K562 (cell line): ENCODE measurements around the gene TUT1. TPM values are rescaled to one million over a fixed set of nuclear protein-coding genes. Genes with fewer than 3 reads are reported as not detected.

Source experiments
- CEBPB ChIP-seq: fragments of 450-650 bp; IDR thresholded peaks from 2 replicates; pipeline ENCODE4 v1.6.1; 2016; ENCODE audit warnings: missing genetic modification characterization, missing compliant biosample characterization
- CXXC5 ChIP-seq: fragments of 250-450 bp; sonication (Bioruptor Pico); IDR thresholded peaks from 2 replicates; pipeline ENCODE4 v1.8.0; 2022; ENCODE audit warnings: inconsistent platforms, mild to moderate bottlenecking, moderate library complexity
- ESRRB ChIP-seq: fragments of 250-450 bp; sonication (Bioruptor Pico); IDR thresholded peaks from 2 replicates; pipeline ENCODE4 v1.5.0; 2020; ENCODE audit warnings: mild to moderate bottlenecking, moderate library complexity, borderline replicate concordance
- KAT7 ChIP-seq: sonication (generic); formaldehyde crosslinking; IDR thresholded peaks from 2 replicates; pipeline ENCODE4 v1.8.0; 2022; ENCODE audit warnings: missing genetic modification reagents, mild to moderate bottlenecking, borderline replicate concordance
- KLF13 ChIP-seq: fragments of 450-650 bp; IDR thresholded peaks from 2 replicates; pipeline ENCODE4 v1.6.1; 2016; ENCODE audit warnings: missing genetic modification characterization, low read depth, mild to moderate bottlenecking, missing compliant biosample characterization, moderate library complexity, borderline replicate concordance
- LCOR ChIP-seq: sonication (generic); formaldehyde crosslinking; IDR thresholded peaks from 2 replicates; pipeline ENCODE4 v1.8.0; 2022; ENCODE audit warnings: mild to moderate bottlenecking, missing genetic modification reagents
- MEIS2 ChIP-seq: fragments of 450-650 bp; IDR thresholded peaks from 2 replicates; pipeline ENCODE4 v1.6.1; 2014; ENCODE audit warnings: mild to moderate bottlenecking; ENCODE audit not compliant: partially characterized antibody
- MTA1 ChIP-seq: fragments of 450-650 bp; IDR thresholded peaks from 2 replicates; pipeline ENCODE4 v1.6.1; 2017; ENCODE audit warnings: borderline replicate concordance
- NR1H2 ChIP-seq: sonication (generic); formaldehyde crosslinking; IDR thresholded peaks from 2 replicates; pipeline ENCODE4 v1.4.0; 2020; ENCODE audit warnings: mild to moderate bottlenecking, missing genetic modification reagents
- SP1 ChIP-seq: sonication (generic); formaldehyde crosslinking; IDR thresholded peaks from 2 replicates; pipeline ENCODE4 v1.8.1; 2022; ENCODE audit warnings: mild to moderate bottlenecking, missing genetic modification reagents
- STAT5A ChIP-seq: IDR thresholded peaks from 2 replicates; pipeline ENCODE4 v1.6.1; 2012; ENCODE audit warnings: low read length, inconsistent platforms, borderline replicate concordance
- TCF7L2 ChIP-seq: fragments of 150-350 bp; IDR thresholded peaks from 2 replicates; pipeline ENCODE4 v1.6.1; 2016; ENCODE audit warnings: low read depth, mild to moderate bottlenecking, low read length, moderate library complexity
- polyA plus RNA-seq, 8 experiments: library from polyadenylated mRNA; depleted of rRNA in 4 of 8; stranded (reverse) in 5 of 8; unstranded in 3 of 8; fragments of >200 nt; fragmentation: Nextera tagmentation in 2 of 8; fragmentation: Illumina TruSeq in 1 of 8; extraction: Ambion mirVana in 2 of 8; extraction: Trizol in 1 of 8; gene quantifications; 2 replicates each; pipeline versions ENCODE4 v1.2.1 to v1.2.3, GENCODE V29; 2011 to 2014; ENCODE audit warnings: inconsistent platforms in 1 of 8, missing spikeins in 1 of 8
- total RNA-seq, 7 experiments: library from RNA; depleted of rRNA in 6 of 7; stranded (reverse); fragments of >200 nt in 6 of 7; fragmentation: Illumina TruSeq in 2 of 7; extraction: Trizol in 2 of 7; gene quantifications; 2 replicates each; pipeline versions ENCODE4 v1.2.1 to v1.2.3, GENCODE V29; 2011 to 2021; ENCODE audit warnings: low replicate concordance in 1 of 7
- TF ChIP-seq, protein P1 (sequence below): fragments of 250-450 bp; sonication (Bioruptor Pico); IDR thresholded peaks from 2 replicates; pipeline ENCODE4 v1.4.0; 2020
- TF ChIP-seq, protein P2 (sequence below): sonication (generic); formaldehyde crosslinking; IDR thresholded peaks from 2 replicates; pipeline ENCODE4 v1.9.0; 2022; ENCODE audit warnings: mild to moderate bottlenecking, missing genetic modification reagents
- TF ChIP-seq, protein P3 (sequence below): fragments of 450-650 bp; IDR thresholded peaks from 2 replicates; pipeline ENCODE4 v1.6.1; 2017; ENCODE audit warnings: antibody characterized with exemption, mild to moderate bottlenecking

Gene TUT1
- total and polyA plus RNA-seq, 9 of the 15 experiments (the other 6 are each of a cell fraction or from before 2014, with no cell fraction given) = 0.66 to 44.3 (median 15.7) TPM

DNA sequence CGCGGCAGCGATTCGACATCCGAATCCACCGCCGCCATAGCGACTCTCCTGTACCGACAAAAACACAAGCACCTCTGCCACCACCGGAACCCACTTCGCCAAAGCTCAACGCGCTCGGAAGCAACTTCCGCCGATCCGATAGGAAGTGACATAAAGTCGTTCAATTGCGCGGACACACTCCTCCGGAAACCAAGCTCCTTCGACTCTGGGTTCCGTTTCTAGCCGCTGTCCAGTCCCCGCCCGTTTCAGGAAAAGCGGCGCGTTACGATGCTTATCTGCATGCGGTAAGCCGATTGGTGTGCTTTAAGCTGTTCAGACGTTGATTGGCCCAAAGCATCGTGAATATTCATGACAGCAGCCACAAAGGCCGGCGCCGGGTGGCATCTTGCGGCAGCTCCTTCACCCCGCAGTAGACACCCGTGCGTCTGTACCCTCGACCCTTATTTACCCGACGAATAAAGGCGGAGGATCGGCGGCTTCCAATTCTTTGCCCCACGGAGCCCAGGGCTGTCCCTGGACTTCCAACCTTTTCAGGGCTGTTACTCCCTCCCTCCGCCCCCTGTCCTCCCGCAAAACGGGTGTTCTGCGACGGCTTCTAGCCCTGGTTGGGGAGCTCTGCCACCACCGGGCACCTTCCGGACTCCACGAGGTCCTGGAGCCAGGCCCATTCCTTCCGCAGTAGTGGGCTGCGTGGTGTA is at the start of gene TUT1 (continued):
- TF ChIP-seq, protein P1, sequence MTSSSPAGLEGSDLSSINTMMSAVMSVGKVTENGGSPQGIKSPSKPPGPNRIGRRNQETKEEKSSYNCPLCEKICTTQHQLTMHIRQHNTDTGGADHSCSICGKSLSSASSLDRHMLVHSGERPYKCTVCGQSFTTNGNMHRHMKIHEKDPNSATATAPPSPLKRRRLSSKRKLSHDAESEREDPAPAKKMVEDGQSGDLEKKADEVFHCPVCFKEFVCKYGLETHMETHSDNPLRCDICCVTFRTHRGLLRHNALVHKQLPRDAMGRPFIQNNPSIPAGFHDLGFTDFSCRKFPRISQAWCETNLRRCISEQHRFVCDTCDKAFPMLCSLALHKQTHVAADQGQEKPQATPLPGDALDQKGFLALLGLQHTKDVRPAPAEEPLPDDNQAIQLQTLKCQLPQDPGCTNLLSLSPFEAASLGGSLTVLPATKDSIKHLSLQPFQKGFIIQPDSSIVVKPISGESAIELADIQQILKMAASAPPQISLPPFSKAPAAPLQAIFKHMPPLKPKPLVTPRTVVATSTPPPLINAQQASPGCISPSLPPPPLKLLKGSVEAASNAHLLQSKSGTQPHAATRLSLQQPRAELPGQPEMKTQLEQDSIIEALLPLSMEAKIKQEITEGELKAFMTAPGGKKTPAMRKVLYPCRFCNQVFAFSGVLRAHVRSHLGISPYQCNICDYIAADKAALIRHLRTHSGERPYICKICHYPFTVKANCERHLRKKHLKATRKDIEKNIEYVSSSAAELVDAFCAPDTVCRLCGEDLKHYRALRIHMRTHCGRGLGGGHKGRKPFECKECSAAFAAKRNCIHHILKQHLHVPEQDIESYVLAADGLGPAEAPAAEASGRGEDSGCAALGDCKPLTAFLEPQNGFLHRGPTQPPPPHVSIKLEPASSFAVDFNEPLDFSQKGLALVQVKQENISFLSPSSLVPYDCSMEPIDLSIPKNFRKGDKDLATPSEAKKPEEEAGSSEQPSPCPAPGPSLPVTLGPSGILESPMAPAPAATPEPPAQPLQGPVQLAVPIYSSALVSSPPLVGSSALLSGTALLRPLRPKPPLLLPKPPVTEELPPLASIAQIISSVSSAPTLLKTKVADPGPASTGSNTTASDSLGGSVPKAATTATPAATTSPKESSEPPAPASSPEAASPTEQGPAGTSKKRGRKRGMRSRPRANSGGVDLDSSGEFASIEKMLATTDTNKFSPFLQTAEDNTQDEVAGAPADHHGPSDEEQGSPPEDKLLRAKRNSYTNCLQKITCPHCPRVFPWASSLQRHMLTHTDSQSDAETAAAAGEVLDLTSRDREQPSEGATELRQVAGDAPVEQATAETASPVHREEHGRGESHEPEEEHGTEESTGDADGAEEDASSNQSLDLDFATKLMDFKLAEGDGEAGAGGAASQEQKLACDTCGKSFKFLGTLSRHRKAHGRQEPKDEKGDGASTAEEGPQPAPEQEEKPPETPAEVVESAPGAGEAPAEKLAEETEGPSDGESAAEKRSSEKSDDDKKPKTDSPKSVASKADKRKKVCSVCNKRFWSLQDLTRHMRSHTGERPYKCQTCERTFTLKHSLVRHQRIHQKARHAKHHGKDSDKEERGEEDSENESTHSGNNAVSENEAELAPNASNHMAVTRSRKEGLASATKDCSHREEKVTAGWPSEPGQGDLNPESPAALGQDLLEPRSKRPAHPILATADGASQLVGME = peak; percentile 12; the same call in 1 of the 2 replicates
- TF ChIP-seq SP1 (CRISPR knock-in tag) = peak; percentile 99
- no peak for TF ChIP-seq NR1H2 (CRISPR knock-in tag)
- TF ChIP-seq, protein P2, sequence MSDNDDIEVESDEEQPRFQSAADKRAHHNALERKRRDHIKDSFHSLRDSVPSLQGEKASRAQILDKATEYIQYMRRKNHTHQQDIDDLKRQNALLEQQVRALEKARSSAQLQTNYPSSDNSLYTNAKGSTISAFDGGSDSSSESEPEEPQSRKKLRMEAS (CRISPR knock-in tag) = peak; percentile 86
- peak; percentile 85; the same call in 1 of the 2 replicates for TF ChIP-seq KLF13 (tag)
- TF ChIP-seq TCF7L2 = 0 out of 2 replicates have a peak, but pooled peaks have one; percentile 33
- TF ChIP-seq MEIS2 = peak; percentile 66
- peak; percentile 29; the same call in 1 of the 2 replicates for TF ChIP-seq LCOR (CRISPR knock-in tag)
- no peak for TF ChIP-seq CEBPB (tag)
- TF ChIP-seq ESRRB (CRISPR knock-in tag) = no peak
- peak; percentile 68; the same call in 1 of the 2 replicates for TF ChIP-seq MTA1
- peak; percentile 69; the same call in 1 of the 2 replicates for TF ChIP-seq STAT5A
- TF ChIP-seq, protein P3, sequence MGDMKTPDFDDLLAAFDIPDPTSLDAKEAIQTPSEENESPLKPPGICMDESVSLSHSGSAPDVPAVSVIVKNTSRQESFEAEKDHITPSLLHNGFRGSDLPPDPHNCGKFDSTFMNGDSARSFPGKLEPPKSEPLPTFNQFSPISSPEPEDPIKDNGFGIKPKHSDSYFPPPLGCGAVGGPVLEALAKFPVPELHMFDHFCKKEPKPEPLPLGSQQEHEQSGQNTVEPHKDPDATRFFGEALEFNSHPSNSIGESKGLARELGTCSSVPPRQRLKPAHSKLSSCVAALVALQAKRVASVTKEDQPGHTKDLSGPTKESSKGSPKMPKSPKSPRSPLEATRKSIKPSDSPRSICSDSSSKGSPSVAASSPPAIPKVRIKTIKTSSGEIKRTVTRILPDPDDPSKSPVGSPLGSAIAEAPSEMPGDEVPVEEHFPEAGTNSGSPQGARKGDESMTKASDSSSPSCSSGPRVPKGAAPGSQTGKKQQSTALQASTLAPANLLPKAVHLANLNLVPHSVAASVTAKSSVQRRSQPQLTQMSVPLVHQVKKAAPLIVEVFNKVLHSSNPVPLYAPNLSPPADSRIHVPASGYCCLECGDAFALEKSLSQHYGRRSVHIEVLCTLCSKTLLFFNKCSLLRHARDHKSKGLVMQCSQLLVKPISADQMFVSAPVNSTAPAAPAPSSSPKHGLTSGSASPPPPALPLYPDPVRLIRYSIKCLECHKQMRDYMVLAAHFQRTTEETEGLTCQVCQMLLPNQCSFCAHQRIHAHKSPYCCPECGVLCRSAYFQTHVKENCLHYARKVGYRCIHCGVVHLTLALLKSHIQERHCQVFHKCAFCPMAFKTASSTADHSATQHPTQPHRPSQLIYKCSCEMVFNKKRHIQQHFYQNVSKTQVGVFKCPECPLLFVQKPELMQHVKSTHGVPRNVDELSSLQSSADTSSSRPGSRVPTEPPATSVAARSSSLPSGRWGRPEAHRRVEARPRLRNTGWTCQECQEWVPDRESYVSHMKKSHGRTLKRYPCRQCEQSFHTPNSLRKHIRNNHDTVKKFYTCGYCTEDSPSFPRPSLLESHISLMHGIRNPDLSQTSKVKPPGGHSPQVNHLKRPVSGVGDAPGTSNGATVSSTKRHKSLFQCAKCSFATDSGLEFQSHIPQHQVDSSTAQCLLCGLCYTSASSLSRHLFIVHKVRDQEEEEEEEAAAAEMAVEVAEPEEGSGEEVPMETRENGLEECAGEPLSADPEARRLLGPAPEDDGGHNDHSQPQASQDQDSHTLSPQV = 0 out of 2 replicates have a peak, but pooled peaks have one; percentile 30
- no peak for TF ChIP-seq KAT7 (CRISPR knock-in tag)
- peak; percentile 98 for TF ChIP-seq CXXC5 (CRISPR knock-in tag)
